ENCODE results near the gene C1QA.

C1QA gene

DNA sequence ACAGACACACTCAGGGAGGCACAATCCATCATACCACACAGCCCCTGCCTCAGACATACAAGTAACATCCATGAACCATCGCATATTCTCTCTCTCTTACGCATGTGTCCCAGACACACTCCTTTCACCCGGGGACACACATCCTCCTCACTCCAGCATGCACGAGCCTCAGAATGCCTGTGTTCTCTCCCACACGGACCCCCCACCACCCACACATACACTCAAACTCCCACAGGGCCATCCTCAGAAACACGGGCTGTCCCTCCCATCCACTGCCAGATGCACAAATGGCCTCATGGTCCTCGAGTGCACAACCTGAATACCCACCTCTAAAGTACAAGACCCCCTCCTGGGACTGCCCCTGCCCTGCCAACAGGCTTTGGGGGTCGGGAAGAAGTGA is 4.8 kb downstream of the C1QA start:
- no peaks in the 10 kb centered on the region for H3K4me1 ChIP-seq (ENCODE audit: control insufficient read depth, insufficient read depth, low read length)
- H3K9me3 ChIP-seq (ENCODE audit: control insufficient read depth, insufficient read depth, low read depth, low read length), result no peaks in the 10 kb centered on the region
- TF ChIP-seq ZSCAN30 (tag by site-specific recombination; IDR thresholded peaks at IDR 0.05), result no peak
- TF ChIP-seq EGR2 (tag by site-specific recombination; IDR thresholded peaks at IDR 0.05; ENCODE audit: low read depth), result peak; percentile 88
- peak; percentile 92 for TF ChIP-seq ZFHX2 (tag by site-specific recombination; conservative IDR thresholded peaks at IDR 0.05)
- TF ChIP-seq ZFP41 (tag by site-specific recombination; IDR thresholded peaks at IDR 0.05; ENCODE audit: borderline replicate concordance), result no peak
- POLR2A ChIA-PET, result no interaction called here
- no peak overlapping the region for H3K4me3 ChIP-seq (ENCODE audit: low read depth, low read length)
- CTCF ChIA-PET, result interaction anchor here (0.6 to 5.4 kb wide), 19 partner anchors 9 to 536 kb away, joined by 3 to 93 read pairs (median 5); no protein-coding TSS in a partner anchor
- no peak overlapping the region for H3K27ac ChIP-seq (ENCODE audit: extremely low read depth, low read depth, low read length)
- H3K36me3 ChIP-seq (ENCODE audit: control insufficient read depth in 2 of 2, insufficient read depth in 1 of 2, low read length in 2 of 2), result no peaks in the 10 kb centered on the region

DNA sequence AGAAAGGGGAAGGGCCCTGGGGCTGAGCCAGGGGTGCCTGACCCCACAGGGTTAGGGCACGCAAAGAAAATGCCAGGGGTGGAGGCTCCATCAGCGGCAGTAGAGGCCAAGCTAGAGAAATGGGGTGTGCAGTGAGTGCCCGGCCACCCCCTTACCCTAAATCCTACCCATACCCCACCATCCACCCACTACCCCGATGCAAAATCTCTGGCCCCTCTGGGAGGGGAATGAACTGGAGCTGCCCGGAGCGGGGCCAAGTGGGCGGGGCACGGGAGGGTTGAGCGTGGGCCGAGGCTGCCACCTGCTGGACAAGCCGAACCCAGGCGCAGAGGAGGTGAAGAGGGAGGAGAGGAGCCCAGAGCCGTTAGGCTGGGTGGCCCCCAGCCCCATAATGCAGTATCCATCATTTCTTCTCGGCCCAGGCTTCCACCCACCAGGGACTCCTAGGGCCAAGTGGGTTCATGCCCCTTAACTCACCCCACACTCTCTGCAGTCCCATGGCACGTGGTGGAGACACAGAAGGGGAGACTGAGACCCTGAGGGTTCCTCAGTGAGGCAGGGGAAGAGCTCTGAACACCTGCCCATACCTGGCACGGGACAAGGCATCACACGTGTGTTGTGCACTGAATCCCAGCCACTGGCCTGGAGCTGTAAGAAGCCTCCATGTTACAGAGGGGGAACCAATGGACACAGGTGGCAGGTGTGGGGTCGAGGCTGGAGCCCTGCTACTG is 5.6 kb downstream of the C1QA start:
- Histone ChIP-seq H3K4me1 (ENCODE audit: control insufficient read depth, insufficient read depth, low read length) (no peaks in the 10 kb centered on the region), H3K9me3 (ENCODE audit: control insufficient read depth, insufficient read depth, low read depth, low read length) (no peaks in the 10 kb centered on the region), H3K27ac (ENCODE audit: extremely low read depth, low read depth, low read length) (no peak overlapping the region), H3K36me3 (ENCODE audit: control insufficient read depth in 2 of 2, insufficient read depth in 1 of 2, low read length in 2 of 2) (no peaks in the 10 kb centered on the region), H3K4me3 (ENCODE audit: low read depth, low read length) (no peak overlapping the region)
- ChIA-PET CTCF (interaction anchor here (0.6 to 5.4 kb wide), 27 partner anchors 9 to 842 kb away, joined by 3 to 93 read pairs (median 4); no protein-coding TSS in a partner anchor), POLR2A (no interaction called here)
- TF ChIP-seq KLF8 (tag by site-specific recombination; IDR thresholded peaks at IDR 0.05) (peak; percentile 55), ZBTB17 (tag by site-specific recombination; IDR thresholded peaks at IDR 0.05) (peak; percentile 51), SP7 (tag by site-specific recombination; IDR thresholded peaks at IDR 0.05) (no peak), ZNF169 (tag by site-specific recombination; IDR thresholded peaks at IDR 0.05) (no peak), KLF1 (tag by site-specific recombination; IDR thresholded peaks at IDR 0.05) (peak; percentile 50; the same call in 1 of the 2 replicates), ZNF626 (tag by site-specific recombination; IDR thresholded peaks at IDR 0.05) (no peak), BCL11A (tag by site-specific recombination; IDR thresholded peaks at IDR 0.05; ENCODE audit: low read depth) (no peak), ZNF521 (tag by site-specific recombination; IDR thresholded peaks at IDR 0.05) (no peak), ZNF571 (tag by site-specific recombination; IDR thresholded peaks at IDR 0.05) (no peak), ZNF19 (tag by site-specific recombination; IDR thresholded peaks at IDR 0.05; ENCODE audit: low read depth) (no peak), ZSCAN4 (tag by site-specific recombination; IDR thresholded peaks at IDR 0.05) (no peak), ZNF280C (tag by site-specific recombination; IDR thresholded peaks at IDR 0.05) (no peak), ZEB2 (tag by site-specific recombination; IDR thresholded peaks at IDR 0.05) (no peak), ZNF221 (tag by site-specific recombination; IDR thresholded peaks at IDR 0.05; ENCODE audit: borderline replicate concordance) (no peak), HOXA7 (CRISPR knock-in tag; IDR thresholded peaks at IDR 0.05; ENCODE audit: borderline replicate concordance) (no peak), ZNF266 (tag by site-specific recombination; IDR thresholded peaks at IDR 0.05; ENCODE audit: low read depth) (no peak), KLF10 (tag by site-specific recombination; IDR thresholded peaks at IDR 0.05) (peak; percentile 80), ZNF658 (tag by site-specific recombination; IDR thresholded peaks at IDR 0.05) (no peak), GLIS1 (tag by site-specific recombination; IDR thresholded peaks at IDR 0.05) (0 out of 2 replicates have a peak, but pooled peaks have one; percentile 30), GLI4 (tag by site-specific recombination; IDR thresholded peaks at IDR 0.05) (no peak), ZNF366 (tag by site-specific recombination; conservative IDR thresholded peaks at IDR 0.05) (no peak), ZNF146 (tag by site-specific recombination; IDR thresholded peaks at IDR 0.05) (no peak), PATZ1 (tag by site-specific recombination; IDR thresholded peaks at IDR 0.05) (peak; percentile 51), ZBTB48 (tag by site-specific recombination; IDR thresholded peaks at IDR 0.05) (peak; percentile 60; the same call in 1 of the 2 replicates), ZNF223 (tag by site-specific recombination; IDR thresholded peaks at IDR 0.05) (no peak)
- TF ChIP-seq, protein P1, sequence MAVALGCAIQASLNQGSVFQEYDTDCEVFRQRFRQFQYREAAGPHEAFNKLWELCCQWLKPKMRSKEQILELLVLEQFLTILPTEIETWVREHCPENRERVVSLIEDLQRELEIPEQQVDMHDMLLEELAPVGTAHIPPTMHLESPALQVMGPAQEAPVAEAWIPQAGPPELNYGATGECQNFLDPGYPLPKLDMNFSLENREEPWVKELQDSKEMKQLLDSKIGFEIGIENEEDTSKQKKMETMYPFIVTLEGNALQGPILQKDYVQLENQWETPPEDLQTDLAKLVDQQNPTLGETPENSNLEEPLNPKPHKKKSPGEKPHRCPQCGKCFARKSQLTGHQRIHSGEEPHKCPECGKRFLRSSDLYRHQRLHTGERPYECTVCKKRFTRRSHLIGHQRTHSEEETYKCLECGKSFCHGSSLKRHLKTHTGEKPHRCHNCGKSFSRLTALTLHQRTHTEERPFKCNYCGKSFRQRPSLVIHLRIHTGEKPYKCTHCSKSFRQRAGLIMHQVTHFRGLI (tag by site-specific recombination; IDR thresholded peaks at IDR 0.05), result no peak

Measured in HEK293 (cell line).